Midbrain (tissue), 1 donor: ENCODE data around the gene SLC35A2.
"Not testable (repeated sequence)": the region's sequence is repeated elsewhere in the genome, so short reads cannot be mapped to it uniquely, and the experiment has no call there.

Experiments
- DNase-seq: peaks from one replicate; lab custom pipeline; 2025; lab: John Stamatoyannopoulos, UW

Gene SLC35A2

DNA sequence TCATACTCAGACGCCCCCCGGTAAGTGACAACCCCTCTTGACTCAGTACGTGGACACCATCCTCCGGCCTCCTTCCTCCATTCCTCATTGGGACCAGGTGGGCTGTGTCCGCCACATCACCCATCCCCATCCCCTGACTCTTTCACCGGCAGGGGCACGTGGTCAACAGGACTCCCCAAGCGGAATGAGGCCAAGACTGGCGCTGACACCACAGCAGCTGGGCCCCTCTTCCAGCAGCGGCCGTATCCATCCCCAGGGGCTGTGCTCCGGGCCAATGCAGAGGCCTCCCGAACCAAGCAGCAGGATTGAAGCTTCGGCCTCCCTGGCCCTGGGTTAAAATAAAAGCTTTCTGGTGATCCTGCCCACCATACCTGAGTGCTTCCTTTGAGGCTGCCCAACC is 8.7 kb downstream of the SLC35A2 start:
- no peak for DNase-seq

DNA sequence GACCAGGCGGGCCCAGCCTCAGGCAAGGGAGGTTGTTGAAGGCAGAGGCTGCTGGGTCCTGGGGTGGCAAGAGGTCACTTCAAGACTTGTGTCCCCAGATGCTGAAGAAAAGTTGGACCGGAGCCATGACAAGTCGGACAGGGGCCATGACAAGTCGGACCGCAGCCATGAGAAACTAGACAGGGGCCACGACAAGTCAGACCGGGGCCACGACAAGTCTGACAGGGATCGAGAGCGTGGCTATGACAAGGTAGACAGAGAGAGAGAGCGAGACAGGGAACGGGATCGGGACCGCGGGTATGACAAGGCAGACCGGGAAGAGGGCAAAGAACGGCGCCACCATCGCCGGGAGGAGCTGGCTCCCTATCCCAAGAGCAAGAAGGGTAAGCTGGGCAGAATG is 9.3 kb downstream of the SLC35A2 start:
- DNase-seq = no peak

DNA sequence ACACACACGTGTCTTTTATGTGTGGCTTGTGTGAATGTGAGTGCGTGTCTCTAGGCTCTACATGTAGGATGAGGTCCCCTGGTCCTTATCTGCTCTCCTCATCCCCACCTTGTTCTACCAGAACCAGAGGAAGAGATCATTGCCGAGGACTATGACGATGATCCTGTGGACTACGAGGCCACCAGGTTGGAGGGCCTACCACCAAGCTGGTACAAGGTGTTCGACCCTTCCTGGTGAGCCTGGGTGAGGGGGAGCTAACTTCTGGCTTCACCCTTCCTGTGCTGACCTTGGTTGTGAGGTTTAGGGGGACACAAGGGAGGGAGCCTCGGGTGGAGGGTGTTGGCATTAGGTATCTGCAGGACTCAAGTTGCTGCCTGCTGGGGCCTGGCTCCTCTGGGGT is 10.4 kb downstream of the SLC35A2 start:
- DNase-seq = no peak

DNA sequence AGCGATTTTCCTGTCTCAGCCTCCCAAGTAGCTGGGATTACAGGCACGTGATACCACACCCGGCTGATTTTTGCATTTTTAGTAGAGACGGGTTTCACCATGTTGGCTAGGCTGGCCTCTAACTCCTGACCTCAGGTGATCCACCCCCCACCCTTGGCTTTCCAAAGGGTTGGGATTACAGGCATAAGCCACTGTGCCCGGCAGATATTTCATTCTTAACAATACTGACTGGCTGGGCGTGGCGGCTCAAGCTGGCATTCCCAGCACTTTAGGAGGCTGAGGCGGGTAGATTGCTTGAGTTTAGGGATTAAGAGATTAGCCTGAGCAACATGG is 12.4 kb downstream of the SLC35A2 start:
- no peak for DNase-seq

DNA sequence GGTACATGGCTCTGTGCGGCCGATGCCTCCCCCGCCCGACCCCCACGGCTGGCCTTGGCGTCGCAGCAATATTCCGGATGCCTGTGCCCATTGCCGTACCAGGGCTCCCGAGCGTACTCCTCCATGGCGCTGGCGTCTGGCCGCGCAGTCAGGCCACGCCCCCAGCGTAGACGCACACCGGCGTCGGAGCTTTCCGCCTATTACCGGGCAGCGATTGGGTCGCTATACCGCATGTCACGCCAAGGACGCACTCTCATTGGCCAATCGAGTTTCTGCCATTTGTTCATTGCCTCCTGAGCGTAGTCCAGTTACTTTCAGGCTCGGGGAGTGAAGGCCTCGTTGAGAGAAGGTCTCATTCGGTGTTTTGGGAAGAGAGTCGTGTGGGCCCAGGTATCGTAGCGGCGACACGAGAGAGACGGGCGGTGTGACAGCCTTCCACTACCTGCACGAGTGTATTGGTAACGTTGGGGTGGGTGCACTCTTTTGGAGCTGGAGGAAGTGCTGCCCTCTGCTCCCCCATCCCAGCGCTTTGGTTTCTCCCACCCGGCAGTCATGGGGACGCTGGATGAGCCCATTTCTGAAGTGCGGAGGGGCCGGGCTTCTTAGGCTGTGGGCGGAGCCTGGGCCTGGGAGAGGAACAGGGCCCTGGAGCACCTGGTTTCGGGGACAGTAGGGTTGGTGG is 13.7 kb downstream of the SLC35A2 start, which contains the start of the genes PQBP1 and TIMM17B:
TSS of gene PQBP1 (plus strand) at position 306 of the 682 bp plus-strand sequence. CDS start 580 bp downstream, outside the sequence.
TSS of gene TIMM17B (minus strand) at position 144 of the 682 bp plus-strand sequence. CDS start at position 125, 19 bp downstream.
- peak; percentile 93 for DNase-seq

DNA sequence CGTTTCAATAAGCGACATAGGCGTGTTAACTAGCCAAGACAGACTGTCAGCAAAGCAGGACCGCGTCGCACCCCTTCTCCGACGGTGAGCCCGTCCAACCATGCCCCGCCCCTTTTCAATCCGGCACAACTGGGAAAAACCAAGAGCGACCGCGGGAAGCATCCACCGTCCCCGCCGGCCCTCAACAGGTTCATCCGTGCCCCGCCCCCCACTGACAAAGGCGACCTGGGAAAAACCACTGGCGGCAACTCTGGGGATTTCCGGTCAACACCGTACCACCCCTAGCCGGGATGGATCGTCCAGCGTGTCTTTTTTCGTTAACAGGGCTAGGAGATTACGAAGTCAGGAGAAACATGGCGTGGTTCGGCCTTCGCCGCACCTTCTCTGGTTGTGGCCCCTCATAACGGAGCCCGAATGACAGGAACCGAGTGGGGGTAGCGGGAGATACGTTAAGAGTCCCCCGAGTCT is 14.3 kb downstream of the SLC35A2 start:
- peak; percentile 63 for DNase-seq

DNA sequence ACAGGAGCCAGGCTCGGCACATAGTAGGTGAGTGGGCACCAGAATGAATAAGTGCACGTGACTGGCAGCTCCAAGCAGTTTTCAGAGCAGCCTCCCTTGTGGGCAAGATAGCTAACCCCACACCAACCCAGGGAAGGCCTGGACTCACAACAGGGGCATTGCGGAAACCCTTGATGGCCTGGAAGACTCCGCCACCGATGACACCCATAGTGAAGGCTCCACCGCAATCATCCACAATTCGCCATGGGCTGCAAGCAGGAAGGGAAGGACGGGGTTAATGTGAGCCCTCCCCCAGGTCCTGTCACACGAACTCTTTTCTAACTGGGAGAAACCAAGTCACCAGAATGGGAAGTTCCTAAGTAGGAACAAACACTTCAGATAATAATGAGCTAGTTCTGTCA is 14.8 kb downstream of the SLC35A2 start:
- no peak for DNase-seq

DNA sequence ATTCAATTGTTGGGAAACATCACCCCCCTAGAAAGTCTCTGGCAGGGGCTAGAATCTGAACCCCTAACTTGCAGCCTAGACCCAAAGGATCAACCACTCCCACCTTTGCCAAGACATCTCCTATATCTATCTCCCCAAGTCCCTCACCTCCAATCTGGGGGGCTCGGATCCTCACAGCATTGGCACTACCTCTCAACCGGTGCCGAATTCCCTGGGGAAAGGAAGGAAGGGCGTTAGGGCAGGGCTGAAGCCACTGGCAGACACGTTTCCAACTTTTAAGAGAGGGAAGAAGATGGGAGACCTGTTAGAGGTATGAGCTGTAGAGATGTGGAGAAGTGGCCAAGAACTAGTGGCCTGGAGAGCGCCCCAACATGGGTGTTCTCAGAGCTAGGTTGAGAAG is 16.6 kb downstream of the SLC35A2 start:
- no peak for DNase-seq

DNA sequence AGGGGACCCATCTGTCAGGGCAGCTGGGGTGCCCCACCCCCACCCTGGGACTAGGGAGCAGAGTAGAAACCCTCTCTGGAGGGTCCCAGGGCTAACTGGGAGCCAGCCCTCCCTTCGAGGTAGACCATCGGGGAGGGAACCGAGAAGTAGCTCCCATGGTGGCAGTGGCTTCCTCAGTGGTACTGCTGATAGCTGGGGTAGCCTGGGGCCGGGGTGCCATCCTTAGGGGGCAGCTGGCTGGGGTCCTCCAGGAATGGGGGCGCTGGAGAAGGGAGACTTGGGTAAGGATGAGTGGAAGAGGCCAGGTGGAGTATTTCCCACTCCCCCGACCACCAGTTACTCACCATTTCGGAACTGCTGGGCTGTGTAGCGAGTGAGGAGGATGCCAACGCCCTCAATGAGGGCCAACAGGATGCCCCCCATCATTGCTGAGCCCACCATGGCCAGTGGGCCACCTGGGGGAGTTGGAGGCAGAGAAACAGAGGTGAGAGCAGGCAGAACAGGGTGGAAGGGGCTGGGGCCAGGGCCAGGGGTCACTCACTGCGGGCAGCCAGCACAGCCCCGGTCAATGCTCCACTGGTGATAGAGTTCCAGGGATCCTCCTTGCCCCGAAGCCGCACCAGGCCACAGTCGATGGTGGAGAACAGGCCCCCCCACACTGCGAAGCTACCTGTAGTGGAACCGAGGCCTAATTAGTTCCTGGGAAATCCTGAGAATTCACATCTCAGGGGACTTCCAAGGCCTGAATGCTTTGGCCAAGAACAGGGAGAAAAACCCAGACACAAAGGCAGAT is 17.7 kb downstream of the SLC35A2 start:
- no peak for DNase-seq

DNA sequence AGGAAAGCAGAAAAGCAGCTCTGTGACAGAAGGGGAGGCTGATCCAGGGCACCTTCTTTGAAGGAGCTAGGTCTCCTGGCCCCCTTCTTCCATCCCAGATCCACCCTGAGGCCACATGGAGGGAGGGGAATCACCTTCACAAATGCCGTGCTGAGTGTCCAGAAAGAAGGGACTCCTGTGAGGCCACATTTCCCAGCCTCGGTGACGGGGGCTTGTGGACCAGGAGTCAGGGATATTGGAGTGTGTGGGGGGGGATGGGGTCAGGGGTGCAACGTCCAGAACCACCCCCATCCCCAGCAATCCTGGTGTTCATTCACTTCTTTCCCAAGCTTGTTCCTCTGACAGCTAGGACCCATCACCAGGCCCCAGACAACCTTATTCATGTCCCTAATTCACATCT is 18.6 kb downstream of the SLC35A2 start:
- no peak for DNase-seq

DNA sequence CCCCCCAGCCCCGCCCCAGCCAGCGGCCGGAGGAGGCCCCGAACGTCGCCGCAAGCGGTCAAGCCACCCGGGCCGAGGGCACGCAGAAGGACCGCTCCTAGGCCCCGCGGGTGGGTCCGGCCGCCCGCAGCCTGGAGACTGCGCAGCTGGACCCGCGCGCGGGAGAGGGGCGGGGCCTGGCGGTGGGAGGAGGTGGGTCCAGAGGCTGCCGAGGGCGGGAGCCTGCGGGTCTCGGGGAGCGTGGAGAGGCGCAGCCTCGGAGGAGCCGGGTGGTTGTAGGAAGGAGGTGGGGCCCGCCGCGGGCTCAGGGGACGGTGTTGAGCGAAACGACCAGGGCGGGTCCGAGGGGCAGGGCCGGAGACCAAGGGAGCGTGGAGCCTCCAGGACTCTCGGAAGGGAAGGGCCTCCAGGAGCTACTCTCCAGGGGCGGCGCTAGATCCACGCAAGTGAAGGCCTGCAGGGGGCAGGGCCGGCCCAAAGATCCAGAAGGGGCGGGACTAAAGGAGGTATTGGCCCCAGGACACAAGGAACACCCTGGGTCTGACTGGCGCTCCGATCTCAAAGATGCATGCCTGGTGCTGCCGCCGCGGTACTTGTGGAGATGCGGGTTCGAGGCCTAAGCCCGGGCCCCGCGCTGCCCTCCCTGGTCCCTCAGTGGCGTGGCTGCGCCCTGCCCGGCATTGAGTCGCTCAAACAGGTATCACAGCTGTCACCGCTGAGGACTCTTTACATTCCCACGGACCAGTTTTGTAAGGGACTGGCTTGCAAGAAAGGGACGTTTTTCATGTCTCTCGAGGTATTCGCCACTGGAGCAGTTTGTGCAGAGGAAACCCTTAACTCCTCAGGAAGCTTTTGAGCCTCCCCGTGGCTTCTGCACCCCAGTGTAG is 19.8 kb downstream of the SLC35A2 start:
- DNase-seq = peak; percentile 79

DNA sequence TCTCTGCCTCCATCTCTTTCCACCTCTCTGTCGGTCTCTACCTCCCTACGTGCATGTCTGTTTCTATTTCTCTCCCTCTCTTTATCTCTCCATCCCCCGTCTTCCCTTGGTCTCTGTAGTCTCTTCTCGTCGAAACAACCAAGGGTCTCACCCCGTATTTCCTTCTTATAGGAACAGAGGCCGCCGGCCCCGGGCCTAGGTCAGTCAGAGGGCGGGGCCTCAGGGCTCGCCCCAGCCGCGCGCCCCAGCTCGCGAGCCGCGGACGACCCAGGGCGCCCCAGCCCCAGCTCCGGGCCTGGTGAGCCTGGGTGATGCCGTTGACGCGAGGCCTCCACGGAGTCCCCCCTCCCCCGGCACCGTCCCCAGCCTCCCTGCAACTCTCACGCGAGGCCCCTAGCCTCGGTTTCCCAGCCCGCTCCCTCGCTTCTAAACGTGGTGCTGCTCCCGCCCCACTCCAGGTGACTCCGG is 20.5 kb downstream of the SLC35A2 start:
- DNase-seq = peak; percentile 8

DNA sequence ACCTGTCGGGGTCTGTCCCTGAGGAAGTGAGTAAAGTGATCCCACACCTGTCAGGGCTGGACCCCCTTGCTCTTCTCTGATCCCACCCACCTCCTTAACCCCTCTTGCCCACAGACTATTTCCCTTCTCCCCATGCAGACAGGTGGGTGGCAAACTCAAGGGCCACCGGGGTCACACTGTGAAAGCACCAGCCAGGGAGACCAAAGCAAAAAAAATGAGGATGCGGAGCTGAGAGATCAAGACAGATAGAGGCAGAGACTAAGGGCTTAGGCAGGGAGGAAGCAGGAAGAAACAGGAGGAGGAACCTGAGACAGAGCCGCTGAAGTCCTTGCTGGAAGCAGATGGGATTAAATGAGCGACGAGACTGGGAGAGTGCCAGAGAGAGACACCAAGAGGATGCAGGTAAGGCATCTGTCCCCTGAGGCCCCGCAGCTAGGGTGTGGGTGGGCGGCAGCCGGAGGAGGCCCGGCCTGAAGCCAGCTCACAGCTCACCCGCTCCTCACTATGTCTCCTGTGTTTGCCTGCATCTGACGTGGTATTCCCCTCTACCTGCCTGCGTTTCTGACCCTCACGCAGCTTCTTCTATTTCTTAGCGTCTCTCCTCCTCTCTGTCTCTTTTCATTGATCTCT is 21.0 kb downstream of the SLC35A2 start:
- no peak for DNase-seq

DNA sequence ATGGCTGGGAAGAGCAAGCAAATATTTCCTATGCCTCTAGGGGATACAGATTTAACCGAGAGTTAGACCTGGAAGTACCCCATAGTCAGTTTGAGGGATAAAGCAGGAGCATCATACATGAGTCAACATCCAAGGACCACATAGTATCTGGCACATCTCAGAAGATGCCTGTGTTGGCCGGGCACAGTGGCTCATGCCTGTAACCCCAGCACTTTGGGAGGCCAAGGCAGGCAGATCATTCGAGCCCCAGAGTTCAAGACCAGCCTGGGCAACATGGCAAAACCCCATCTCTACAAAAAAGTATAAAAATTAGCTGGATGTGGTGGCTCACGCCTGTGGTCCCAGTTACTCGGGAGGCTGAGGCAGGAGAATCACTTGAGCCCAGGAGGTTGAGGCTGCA is 24.9 kb downstream of the SLC35A2 start:
- DNase-seq = not testable (repeated sequence)

DNA sequence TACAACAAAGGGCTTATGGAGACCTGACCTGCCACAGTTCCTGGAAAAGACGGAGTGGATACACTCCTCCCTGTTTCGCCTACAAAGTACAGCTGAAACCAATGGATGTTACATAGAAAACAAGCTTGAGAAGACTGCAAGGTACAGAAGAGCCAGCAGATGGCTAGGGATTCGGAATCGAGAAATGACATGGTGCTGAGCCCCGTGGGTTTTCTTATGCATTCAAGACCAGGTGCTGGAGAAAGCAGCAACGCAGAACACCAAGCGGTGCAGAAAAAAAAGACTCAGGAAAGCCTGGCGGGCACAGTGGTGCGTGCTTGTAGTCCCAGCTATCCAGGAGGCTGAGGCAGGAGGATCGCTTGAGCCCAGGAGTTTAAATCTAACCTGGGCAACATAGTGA is 27.7 kb downstream of the SLC35A2 start:
- DNase-seq = no peak

DNA sequence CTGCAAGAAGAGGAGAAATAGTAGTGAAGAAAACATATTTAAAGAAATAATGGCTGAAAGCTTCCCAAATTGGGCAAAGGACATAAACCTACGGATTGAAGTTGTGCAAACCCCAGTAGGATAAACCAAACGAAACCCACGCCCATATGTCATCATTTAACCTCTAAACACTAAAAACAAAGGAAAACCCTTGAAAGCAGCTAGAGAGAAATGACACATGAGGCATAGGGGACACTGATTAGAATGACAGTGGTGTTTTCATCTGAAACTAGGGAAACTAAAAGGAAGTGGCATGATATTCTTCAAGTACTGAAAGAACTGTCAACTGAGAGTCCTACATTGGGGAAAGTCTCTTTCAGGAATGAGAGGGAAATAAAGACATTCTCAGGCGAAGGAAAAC is 34.5 kb downstream of the SLC35A2 start:
- not testable (repeated sequence) for DNase-seq

DNA sequence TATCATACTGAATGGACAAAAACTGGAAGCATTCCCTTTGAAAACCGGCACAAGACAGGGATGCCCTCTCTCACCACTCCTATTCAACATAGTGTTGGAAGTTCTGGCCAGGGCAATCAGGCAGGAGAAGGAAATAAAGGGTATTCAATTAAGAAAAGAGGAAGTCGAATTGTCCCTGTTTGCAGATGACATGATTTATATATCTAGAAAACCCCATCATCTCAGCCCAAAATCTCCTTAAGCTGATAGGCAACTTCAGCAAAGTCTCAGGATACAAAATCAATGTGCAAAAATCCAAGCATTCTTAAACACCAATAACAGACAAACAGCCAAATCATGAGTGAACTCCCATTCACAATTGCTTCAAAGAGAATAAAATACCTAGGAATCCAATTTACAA is 39.4 kb downstream of the SLC35A2 start:
- not testable (repeated sequence) for DNase-seq

DNA sequence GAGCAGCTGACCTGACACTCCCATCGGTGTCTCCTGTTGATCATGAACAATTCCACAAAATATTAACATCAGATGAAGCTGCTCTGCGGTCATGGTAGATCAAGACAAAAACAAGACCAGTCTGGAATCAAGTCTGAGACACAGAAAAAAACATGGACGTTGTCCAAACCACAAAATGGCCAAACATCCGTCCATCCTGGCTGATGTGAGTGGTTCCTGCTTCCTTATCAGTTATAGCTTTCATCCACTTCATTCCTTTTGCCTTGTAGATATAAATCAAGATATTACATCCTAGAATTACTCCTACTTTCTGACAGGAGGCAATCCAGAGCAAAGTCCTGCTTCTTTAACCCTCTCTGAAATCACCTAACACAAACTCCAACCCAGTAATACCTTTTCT is 47.2 kb downstream of the SLC35A2 start:
- no peak for DNase-seq

DNA sequence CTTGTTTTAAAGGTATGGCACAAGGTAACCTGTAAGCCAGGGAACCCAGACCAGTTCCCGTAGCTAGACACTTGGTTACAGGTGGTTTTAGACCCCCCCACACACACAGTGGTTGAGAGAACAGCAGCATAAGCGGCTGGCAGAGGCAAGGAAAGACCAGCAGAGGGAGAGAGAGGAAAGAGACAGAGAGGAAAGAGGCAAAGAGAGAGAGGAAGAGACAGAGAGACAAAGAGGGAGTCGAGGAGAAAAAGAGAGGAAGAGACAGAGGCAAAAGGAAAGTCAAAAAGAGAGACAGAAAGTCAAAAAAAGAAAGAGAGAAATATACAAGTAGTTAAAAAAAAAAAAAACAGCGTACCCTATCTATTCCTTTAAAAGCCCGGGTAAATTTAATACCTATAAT is 56.5 kb downstream of the SLC35A2 start:
- peak; percentile 1 for DNase-seq

DNA sequence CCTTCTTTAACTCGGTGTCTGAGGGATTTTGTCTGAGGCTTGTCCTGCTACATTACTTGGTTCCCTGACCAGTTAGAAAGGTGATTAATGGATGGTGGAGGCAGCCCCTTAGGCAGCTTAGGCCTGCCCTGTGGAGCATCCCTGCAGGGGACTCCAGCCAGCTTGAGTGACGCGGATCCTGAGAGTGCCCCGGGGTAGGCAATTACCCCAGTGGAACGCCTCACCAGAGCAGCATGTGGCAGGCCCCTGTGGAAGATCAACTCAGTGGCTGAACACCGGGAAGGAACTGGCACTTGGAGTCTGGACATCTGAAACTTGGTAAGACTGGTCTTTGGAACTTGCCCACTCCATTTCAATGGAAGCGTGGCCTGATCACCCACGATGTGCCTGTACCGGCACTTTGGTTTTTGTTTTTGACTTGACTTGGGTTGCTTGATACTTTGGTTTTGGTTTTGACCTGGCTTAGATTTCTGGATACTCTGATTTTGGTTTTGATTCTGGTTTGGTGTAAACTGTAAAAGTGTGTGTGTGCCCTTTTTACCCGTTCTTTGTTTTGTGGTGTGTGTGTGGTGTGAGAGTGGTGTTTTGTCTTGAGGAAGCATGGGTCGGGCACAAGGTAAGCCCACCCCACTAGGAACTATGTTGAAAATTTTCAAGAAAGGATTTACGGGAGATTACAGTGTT is 57.2 kb downstream of the SLC35A2 start:
- DNase-seq = not testable (repeated sequence)

DNA sequence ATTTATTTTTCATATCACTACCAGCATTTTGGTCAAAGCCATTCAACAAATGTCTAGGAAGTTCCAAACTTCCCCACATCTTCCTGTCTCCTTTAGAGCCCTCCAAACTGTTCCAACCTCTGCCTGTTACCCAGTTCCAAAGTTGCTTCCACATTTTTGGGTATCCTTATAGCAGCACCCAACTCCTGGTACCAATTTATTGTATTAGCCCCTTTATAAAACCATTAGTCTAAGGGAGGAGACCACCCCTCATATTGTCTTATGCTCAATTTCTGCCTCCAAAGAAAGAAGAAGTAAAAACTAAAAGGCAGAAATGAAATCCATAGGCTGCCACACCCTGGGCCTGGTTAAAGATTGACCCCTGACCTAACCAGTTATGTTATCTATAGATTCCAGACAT is 58.0 kb downstream of the SLC35A2 start:
- DNase-seq = not testable (repeated sequence)
